Tibial nerve (tissue), 4 donors: ENCODE results near the gene RAB8A. TPM values are rescaled to one million over a fixed set of nuclear protein-coding genes. Genes with fewer than 3 reads are reported as not detected.
"Not testable (repeated sequence)": the region's sequence is repeated elsewhere in the genome, so short reads cannot be mapped to it uniquely, and the experiment has no call there.

Source experiments
- DNase-seq, 2 donors: peaks; one replicate each; pipeline ENCODE4 v3.0.0-alpha.2; 2019; ENCODE audit warnings: low spot score in 2 of 2
- H3K27ac ChIP-seq, 4 donors: fragments of 200-600 bp; sonication (generic) in 3 of 4; one replicate each; pipeline ENCODE4 v1.5.1; 2017 to 2019; ENCODE audit warnings: mild to moderate bottlenecking in 1 of 4
- H3K27me3 ChIP-seq, 2 donors: fragments of 200-600 bp; sonication (generic) in 1 of 2; one replicate each; pipeline versions ENCODE4 v1.5.1 to v1.6.0; 2017 to 2019
- H3K36me3 ChIP-seq, 3 donors: fragments of 200-600 bp; sonication (generic); one replicate each; pipeline ENCODE4 v1.5.1; 2018 to 2019
- H3K4me1 ChIP-seq, 4 donors: fragments of 200-600 bp; sonication (generic) in 3 of 4; one replicate each; pipeline ENCODE4 v1.5.1; 2017 to 2019
- H3K4me3 ChIP-seq, 4 donors: fragments of 200-600 bp; sonication (generic) in 3 of 4; one replicate each; pipeline ENCODE4 v1.5.1; 2017 to 2019; ENCODE audit warnings: mild to moderate bottlenecking in 1 of 4, moderate library complexity in 1 of 4
- H3K9me3 ChIP-seq, 4 donors: fragments of 200-600 bp; sonication (generic) in 3 of 4; one replicate each; pipeline ENCODE4 v1.5.1; 2017 to 2019
- CTCF ChIP-seq, 5 experiments: fragments of 200-600 bp in 3 of 5; fragments of 450-650 bp in 2 of 5; sonication (generic) in 3 of 5; IDR thresholded peaks; one replicate each; pipeline ENCODE4 v1.5.1; 2016 to 2019; ENCODE audit warnings: antibody characterized with exemption in 5 of 5, mild to moderate bottlenecking in 3 of 5, moderate library complexity in 2 of 5
- EP300 ChIP-seq, 2 donors: sonication (generic); formaldehyde crosslinking; IDR thresholded peaks; one replicate each; pipeline ENCODE4 v1.6.1; 2017; ENCODE audit warnings: antibody characterized with exemption in 2 of 2, mild to moderate bottlenecking in 1 of 2
- POLR2A ChIP-seq, 2 donors: fragments of 450-650 bp; IDR thresholded peaks; one replicate each; pipeline ENCODE4 v1.6.1; 2017; ENCODE audit warnings: antibody characterized with exemption in 2 of 2, mild to moderate bottlenecking in 2 of 2, moderate library complexity in 2 of 2
- WGBS, 2 donors: methylation state at CpG; one replicate each; pipeline ENCODE4 v1.1.5; 2018; 5-methylcytosine and 5-hydroxymethylcytosine counted together
- total RNA-seq, 4 donors: library from RNA; depleted of rRNA; stranded (reverse); fragments of >200 nt; gene quantifications; one replicate each; pipeline ENCODE4 v1.1.0, GENCODE V29; 2016

RAB8A gene
- total RNA-seq, 4 donors from 2014 or later = 27.3 to 42.9 (median 36.3) TPM

GRCh38 chr19:16166417-16166816, 54.7 kb downstream of the RAB8A start:
- DNase-seq = no peak
- Histone ChIP-seq H3K4me1 (no peaks in the 10 kb centered on the region), H3K27me3 (no peaks in the 10 kb centered on the region), H3K4me3 (no peak overlapping the region), H3K27ac (no peak overlapping the region), H3K36me3 (no peaks in the 10 kb centered on the region), H3K9me3 (no peaks in the 10 kb centered on the region)
- TF ChIP-seq EP300 (IDR thresholded peaks at IDR 0.05) (no peak), POLR2A (IDR thresholded peaks at IDR 0.05) (no peak), CTCF (IDR thresholded peaks at IDR 0.05) (no peak)
- 81 to 85% methylated on average over 1 of the region's 1 CpG for WGBS, 2 donors

GRCh38 chr19:16167055-16167454, 55.4 kb downstream of the RAB8A start:
- Histone ChIP-seq H3K4me3 (no peak overlapping the region), H3K4me1 (no peaks in the 10 kb centered on the region), H3K36me3 (no peaks in the 10 kb centered on the region), H3K27ac (no peak overlapping the region), H3K27me3 (no peaks in the 10 kb centered on the region), H3K9me3 (no peaks in the 10 kb centered on the region)
- DNase-seq = no peak
- WGBS, 2 donors = 74 to 76% methylated on average over 5 of the region's 5 CpGs
- TF ChIP-seq CTCF (IDR thresholded peaks at IDR 0.05) = no peak
- no peak for TF ChIP-seq EP300 (IDR thresholded peaks at IDR 0.05)
- no peak for TF ChIP-seq POLR2A (IDR thresholded peaks at IDR 0.05)

- DNase-seq = no peak
- Histone ChIP-seq H3K36me3 (no peaks in the 10 kb centered on the region), H3K4me3 (no peak overlapping the region), H3K4me1 (no peaks in the 10 kb centered on the region), H3K27ac (no peak overlapping the region), H3K9me3 (no peaks in the 10 kb centered on the region), H3K27me3 (no peaks in the 10 kb centered on the region)
- no peak for TF ChIP-seq POLR2A (IDR thresholded peaks at IDR 0.05)
- TF ChIP-seq EP300 (IDR thresholded peaks at IDR 0.05) = no peak
- TF ChIP-seq CTCF (IDR thresholded peaks at IDR 0.05) = no peak
- 62 to 76% methylated on average over 2 of the region's 2 CpGs for WGBS, 2 donors
Observed at GRCh38 chr19:16168465-16169081, 56.9 kb downstream of the RAB8A start.

GRCh38 chr19:16170134-16170533, 58.4 kb downstream of the RAB8A start:
- TF ChIP-seq EP300 (IDR thresholded peaks at IDR 0.05) (no peak), POLR2A (IDR thresholded peaks at IDR 0.05) (no peak), CTCF (IDR thresholded peaks at IDR 0.05) (no peak)
- Histone ChIP-seq H3K9me3 (peaks cover 0 to 7% (median 0%) of the 10 kb centered on the region in 4 donors), H3K4me3 (no peak overlapping the region), H3K27me3 (no peaks in the 10 kb centered on the region), H3K4me1 (no peaks in the 10 kb centered on the region), H3K36me3 (no peaks in the 10 kb centered on the region), H3K27ac (no peak overlapping the region)
- DNase-seq = no peak
- WGBS, 2 donors = 69 to 83% methylated on average over 1 of the region's 1 CpG

- Histone ChIP-seq H3K4me1 (peaks cover 0 to 5% (median 0%) of the 10 kb centered on the region in 4 donors), H3K9me3 (peaks cover 0 to 13% (median 0%) of the 10 kb centered on the region in 4 donors), H3K36me3 (no peaks in the 10 kb centered on the region), H3K27me3 (no peaks in the 10 kb centered on the region), H3K27ac (no peak overlapping the region), H3K4me3 (no peak overlapping the region)
- WGBS, 2 donors = 66 to 74% methylated on average over 2 of the region's 2 CpGs
- no peak for DNase-seq
- TF ChIP-seq CTCF (IDR thresholded peaks at IDR 0.05) (no peak), POLR2A (IDR thresholded peaks at IDR 0.05) (no peak), EP300 (IDR thresholded peaks at IDR 0.05) (no peak)
Observed at GRCh38 chr19:16175954-16176353, 64.3 kb downstream of the RAB8A start.

- not testable (repeated sequence) for H3K4me3 ChIP-seq, H3K27me3 ChIP-seq, H3K27ac ChIP-seq, H3K36me3 ChIP-seq, DNase-seq
- Histone ChIP-seq H3K9me3 (peaks cover 0 to 13% (median 0%) of the 10 kb centered on the region in 4 donors), H3K4me1 (peaks cover 0 to 14% (median 0%) of the 10 kb centered on the region in 4 donors)
- 82 to 90% methylated on average over 5 of the region's 5 CpGs for WGBS, 2 donors
Observed at GRCh38 chr19:16178866-16179265, 67.2 kb downstream of the RAB8A start.
